Adrenal gland (tissue), 5 donors: ENCODE data around the gene CILP.

ENCODE experiments used
- CTCF ChIP-seq, 6 experiments: fragments of 450-650 bp in 4 of 6; fragments of 200-600 bp in 2 of 6; sonication (generic) in 1 of 6; IDR thresholded peaks; 1 replicate in 5 of 6; 2 replicates in 1 of 6; pipeline versions ENCODE4 v1.5.1 to v1.8.0; 2016 to 2021; ENCODE audit warnings: antibody characterized with exemption in 6 of 6, mild to moderate bottlenecking in 2 of 6, moderate library complexity in 1 of 6
- POLR2A ChIP-seq, 2 donors: fragments of 450-650 bp; IDR thresholded peaks; one replicate each; pipeline ENCODE4 v1.6.1; 2017; ENCODE audit warnings: antibody characterized with exemption in 2 of 2, mild to moderate bottlenecking in 2 of 2, moderate library complexity in 1 of 2
- donor health status: DM: no; HTN: no; CAD: no.

GRCh38 chr15:65174509-65174908 is 36.8 kb downstream of the CILP start:
- no peak for TF ChIP-seq CTCF (IDR thresholded peaks at IDR 0.05)
- TF ChIP-seq POLR2A (IDR thresholded peaks at IDR 0.05) = no peak
